H1 (cell line): ENCODE measurements around the gene FEZF1. TPM values are rescaled to one million over a fixed set of nuclear protein-coding genes. Genes with fewer than 3 reads are reported as not detected.

Experiments
- CTCF ChIA-PET: fragments of 300-600 bp; sonication (Branson Sonifier 250); formaldehyde crosslinking; loops from one replicate; lab custom pipeline; 2021; ENCODE audit not compliant: partially characterized antibody; lab: Charles Lee
- POLR2A ChIA-PET: fragments of 300-600 bp; sonication (Branson Sonifier 250); formaldehyde crosslinking; loops from one replicate; lab custom pipeline; 2021; ENCODE audit warnings: inconsistent platforms; ENCODE audit not compliant: partially characterized antibody; lab: Charles Lee
- DNase-seq, 2 experiments: peaks; one replicate each; pipeline versions ENCODE4 v3.0.0 to v3.0.0-alpha.2; 2010 to 2022; ENCODE audit warnings: low spot score in 2 of 2, low read depth in 1 of 2, mixed read lengths in 1 of 2
- FAIRE-seq: peaks from 2 replicates; lab custom pipeline; 2011; peaks lifted over from hg19 to GRCh38; lab: Jason Lieb, UNC
- H2AFZ ChIP-seq: 2 replicates; pipeline ENCODE4 v1.8.1; 2012; ENCODE audit warnings: low read length, inconsistent platforms
- H2AK5ac ChIP-seq: 2 replicates; pipeline ENCODE4 v1.6.1; 2013; ENCODE audit warnings: low read depth, low read length
- H2BK120ac ChIP-seq: replicated peaks from 2 replicates; pipeline ENCODE3; 2013; ENCODE audit warnings: low read depth, low read length, inconsistent platforms
- H2BK12ac ChIP-seq: 2 replicates; pipeline ENCODE4 v1.6.1; 2013; ENCODE audit warnings: low read depth, low read length
- H2BK15ac ChIP-seq: 2 replicates; pipeline ENCODE4 v1.6.1; 2013; ENCODE audit warnings: low read length
- H2BK20ac ChIP-seq: 2 replicates; pipeline ENCODE4 v1.6.1; 2013; ENCODE audit warnings: low read length
- H2BK5ac ChIP-seq: 2 replicates; pipeline ENCODE4 v1.6.1; 2013; ENCODE audit warnings: low read depth, low read length
- H3K14ac ChIP-seq: 2 replicates; pipeline ENCODE4 v1.6.1; 2013; ENCODE audit warnings: inconsistent platforms; ENCODE audit not compliant: insufficient read length
- H3K18ac ChIP-seq: 2 replicates; pipeline ENCODE4 v1.6.1; 2013; ENCODE audit warnings: low read length; ENCODE audit errors: extremely low read depth
- H3K23ac ChIP-seq: 2 replicates; pipeline ENCODE4 v1.6.1; 2013; ENCODE audit warnings: inconsistent platforms; ENCODE audit not compliant: insufficient read length
- H3K23me2 ChIP-seq: 2 replicates; pipeline ENCODE4 v1.6.1; 2013; ENCODE audit warnings: low read depth, low read length
- H3K27ac ChIP-seq: 2 replicates; pipeline ENCODE4 v1.6.1; 2011; ENCODE audit warnings: low read depth, low read length, inconsistent platforms
- H3K27me3 ChIP-seq, 4 experiments: replicated peaks in 1 of 4; 1 replicate in 1 of 4; 2 replicates in 3 of 4; pipeline versions ENCODE4 v1.6.1 to v1.8.1; 2011 to 2013; ENCODE audit warnings: low read length in 3 of 4, mild to moderate bottlenecking in 3 of 4, inconsistent platforms in 2 of 4, mixed read lengths in 2 of 4, moderate library complexity in 1 of 4; ENCODE audit not compliant: control insufficient read depth in 3 of 4, insufficient read depth in 3 of 4; ENCODE audit errors: extremely low read depth in 1 of 4
- H3K36me3 ChIP-seq, 4 experiments: 2 replicates each; pipeline versions ENCODE4 v1.6.1 to v1.8.1; 2011 to 2013; ENCODE audit warnings: mild to moderate bottlenecking in 4 of 4, low read length in 3 of 4, moderate library complexity in 2 of 4, control low read depth in 1 of 4, inconsistent platforms in 1 of 4; ENCODE audit not compliant: insufficient read depth in 4 of 4, control insufficient read depth in 2 of 4
- H3K4ac ChIP-seq: replicated peaks from 2 replicates; pipeline ENCODE3; 2013; ENCODE audit warnings: low read length, low read depth, mixed read lengths, inconsistent platforms; ENCODE audit not compliant: insufficient read length
- H3K4me1 ChIP-seq, 4 experiments: replicated peaks in 1 of 4; 1 replicate in 1 of 4; 2 replicates in 3 of 4; pipeline versions ENCODE4 v1.6.1 to v1.8.1; 2011 to 2013; ENCODE audit warnings: low read length in 3 of 4, inconsistent platforms in 2 of 4, mixed read lengths in 1 of 4; ENCODE audit not compliant: insufficient read depth in 4 of 4, control insufficient read depth in 3 of 4
- H3K4me2 ChIP-seq, 2 experiments: 2 replicates each; pipeline versions ENCODE4 v1.6.1 to v1.8.1; 2011 to 2013; ENCODE audit warnings: low read depth in 2 of 2, low read length in 2 of 2, control low read depth in 1 of 2, inconsistent platforms in 1 of 2, mild to moderate bottlenecking in 1 of 2; ENCODE audit not compliant: insufficient read depth in 1 of 2
- H3K4me3 ChIP-seq, 4 experiments: fragments of 200-600, 300-600 bp in 1 of 4; sonication (generic), shearing (Covaris generic), sonication (Bioruptor Twin) in 1 of 4; 2 replicates each; pipeline versions ENCODE4 v1.5.1 to v1.8.1; 2011 to 2016; ENCODE audit warnings: low read length in 4 of 4, low read depth in 3 of 4, control low read depth in 2 of 4, inconsistent platforms in 2 of 4, mild to moderate bottlenecking in 2 of 4, mixed read lengths in 1 of 4, moderate library complexity in 1 of 4; ENCODE audit not compliant: insufficient read depth in 2 of 4; ENCODE audit errors: extremely low read depth in 1 of 4
- H3K56ac ChIP-seq: replicated peaks from 2 replicates; pipeline ENCODE3; 2013; ENCODE audit warnings: low read depth, mild to moderate bottlenecking, mixed read lengths, low read length, inconsistent platforms; ENCODE audit not compliant: insufficient read length
- H3K79me1 ChIP-seq: 2 replicates; pipeline ENCODE4 v1.6.1; 2013; ENCODE audit warnings: low read depth, low read length, control low read depth
- H3K79me2 ChIP-seq, 2 experiments: 2 replicates each; pipeline versions ENCODE4 v1.6.1 to v1.8.1; 2012 to 2013; ENCODE audit warnings: low read length in 2 of 2, mild to moderate bottlenecking in 2 of 2, inconsistent platforms in 1 of 2; ENCODE audit not compliant: insufficient read depth in 2 of 2, control insufficient read depth in 1 of 2
- H3K9ac ChIP-seq, 4 experiments: replicated peaks in 1 of 4; 1 replicate in 1 of 4; 2 replicates in 3 of 4; pipeline versions ENCODE4 v1.6.1 to v1.8.1; 2011 to 2013; ENCODE audit warnings: low read depth in 3 of 4, low read length in 3 of 4, control low read depth in 2 of 4, mild to moderate bottlenecking in 2 of 4, moderate library complexity in 2 of 4, inconsistent platforms in 1 of 4; ENCODE audit errors: extremely low read depth in 1 of 4
- H3K9me3 ChIP-seq, 2 experiments: 2 replicates each; pipeline versions ENCODE4 v1.6.1 to v1.8.1; 2012 to 2013; ENCODE audit warnings: mild to moderate bottlenecking in 2 of 2, moderate library complexity in 2 of 2, control low read depth in 1 of 2, inconsistent platforms in 1 of 2, low read depth in 1 of 2, low read length in 1 of 2, mixed read lengths in 1 of 2; ENCODE audit not compliant: insufficient read depth in 2 of 2
- H4K20me1 ChIP-seq, 2 experiments: replicated peaks in 1 of 2; 2 replicates each; pipeline versions ENCODE3 to v1.8.1; 2011 to 2013; ENCODE audit warnings: inconsistent platforms in 2 of 2, low read length in 2 of 2, mild to moderate bottlenecking in 1 of 2; ENCODE audit not compliant: insufficient read depth in 2 of 2, control insufficient read depth in 1 of 2
- H4K5ac ChIP-seq: 2 replicates; pipeline ENCODE4 v1.6.1; 2013; ENCODE audit warnings: low read length, low read depth, mixed read lengths, inconsistent platforms; ENCODE audit not compliant: insufficient read length
- H4K8ac ChIP-seq: 2 replicates; pipeline ENCODE4 v1.8.0; 2013; ENCODE audit warnings: mild to moderate bottlenecking, moderate library complexity, low read length, inconsistent platforms; ENCODE audit not compliant: insufficient read depth; ENCODE audit errors: extremely low read depth
- H4K91ac ChIP-seq: replicated peaks from 2 replicates; pipeline ENCODE3; 2013; ENCODE audit warnings: low read length, mixed read lengths, inconsistent platforms; ENCODE audit not compliant: insufficient read length
- ASH2L ChIP-seq: fragments of 200-600, 300-600 bp; sonication (generic); IDR thresholded peaks from one replicate; pipeline ENCODE4 v1.7.1; 2017; ENCODE audit warnings: low read length
- CBX5 ChIP-seq: fragments of 300-800, 300-1000 bp; sonication (generic); IDR thresholded peaks from 2 replicates; pipeline ENCODE4 v1.7.1; 2016; ENCODE audit warnings: antibody characterized with exemption, low read length, low read depth
- CHD2 ChIP-seq: IDR thresholded peaks from 2 replicates; pipeline ENCODE4 v1.6.1; 2012; ENCODE audit warnings: low read length, improper control_type of control experiment
- CREB1 ChIP-seq: IDR thresholded peaks from 2 replicates; pipeline ENCODE4 v1.6.1; 2012; ENCODE audit warnings: inconsistent platforms
- CTBP2 ChIP-seq: IDR thresholded peaks from 2 replicates; pipeline ENCODE4 v1.7.0; 2011; ENCODE audit warnings: borderline replicate concordance, mild to moderate bottlenecking, moderate library complexity, mixed read lengths, low read length; ENCODE audit not compliant: insufficient read depth, insufficient read length
- EZH2 ChIP-seq: fragments of 200-600 bp; sonication (generic); IDR thresholded peaks from 2 replicates; pipeline ENCODE4 v1.7.1; 2012; ENCODE audit warnings: low read depth, mild to moderate bottlenecking, moderate library complexity, low read length, inconsistent platforms; ENCODE audit not compliant: severe bottlenecking
- FOSL1 ChIP-seq: IDR thresholded peaks from 2 replicates; pipeline ENCODE4 v1.6.1; 2011; ENCODE audit warnings: mild to moderate bottlenecking, low read depth, low read length, moderate library complexity; ENCODE audit not compliant: insufficient read depth
- GABPA ChIP-seq: IDR thresholded peaks from 2 replicates; pipeline ENCODE4 v1.6.1; 2011; ENCODE audit warnings: mild to moderate bottlenecking, low read length, moderate library complexity, borderline replicate concordance; ENCODE audit not compliant: insufficient read depth
- KDM1A ChIP-seq: fragments of 200-600, 300-600 bp; sonication (generic); IDR thresholded peaks from 2 replicates; pipeline ENCODE4 v1.7.1; 2016; ENCODE audit warnings: mild to moderate bottlenecking, low read length, borderline replicate concordance
- SP4 ChIP-seq: IDR thresholded peaks from 2 replicates; pipeline ENCODE4 v1.6.1; 2012; ENCODE audit warnings: low read length, inconsistent platforms
- TBP ChIP-seq: IDR thresholded peaks from 2 replicates; pipeline ENCODE4 v1.6.1; 2011; ENCODE audit warnings: low read depth, low read length, improper control_type of control experiment
- YY1 ChIP-seq: IDR thresholded peaks from 2 replicates; pipeline ENCODE4 v1.6.1; 2011; ENCODE audit warnings: low read depth, mild to moderate bottlenecking, low read length
- WGBS, 2 experiments: shearing (Covaris generic) in 1 of 2; methylation state at CpG; one replicate each; pipeline versions ENCODE4 v1.1.6 to v1.1.7; 2013 to 2015; ENCODE audit warnings: low lambda C conversion rate in 2 of 2, mixed read lengths in 2 of 2, inconsistent platforms in 1 of 2, low coverage in 1 of 2, missing lambda C conversion rate in 1 of 2; ENCODE audit not compliant: insufficient replicate concordance in 2 of 2, insufficient coverage in 1 of 2, insufficient read length in 1 of 2; ENCODE audit errors: extremely low coverage in 1 of 2, missing lambda C conversion rate in 1 of 2; 5-methylcytosine and 5-hydroxymethylcytosine counted together
- polyA plus RNA-seq, 7 experiments: library from polyadenylated mRNA; depleted of rRNA in 3 of 7; stranded (reverse) in 5 of 7; unstranded in 2 of 7; fragments of >200 nt in 5 of 7; fragments of 200-250 nt in 2 of 7; gene quantifications; 1 replicate in 5 of 7; 2 replicates in 1 of 7; 4 replicates in 1 of 7; pipeline versions ENCODE4 v1.2.1 to v1.2.3, GENCODE V29; 2011 to 2013; ENCODE audit warnings: missing spikeins in 2 of 7, mixed read lengths in 2 of 7
- total RNA-seq: library from RNA; stranded (reverse); fragmentation: NEBNext Ultra II Directional; extraction: Animal tissue kit (Norgen Biotek cat#: 25700); gene quantifications from 2 replicates; pipeline ENCODE4 v1.2.1, GENCODE V29; 2021
- TF ChIP-seq, protein P1 (sequence below): IDR thresholded peaks from 2 replicates; pipeline ENCODE4 v1.6.1; 2012; ENCODE audit warnings: inconsistent platforms

Gene FEZF1
- total and polyA plus RNA-seq, 2 of the 8 experiments (the other 6 are each of a cell fraction or from before 2014, with no cell fraction given): 10.6 to 15.7 TPM

DNA sequence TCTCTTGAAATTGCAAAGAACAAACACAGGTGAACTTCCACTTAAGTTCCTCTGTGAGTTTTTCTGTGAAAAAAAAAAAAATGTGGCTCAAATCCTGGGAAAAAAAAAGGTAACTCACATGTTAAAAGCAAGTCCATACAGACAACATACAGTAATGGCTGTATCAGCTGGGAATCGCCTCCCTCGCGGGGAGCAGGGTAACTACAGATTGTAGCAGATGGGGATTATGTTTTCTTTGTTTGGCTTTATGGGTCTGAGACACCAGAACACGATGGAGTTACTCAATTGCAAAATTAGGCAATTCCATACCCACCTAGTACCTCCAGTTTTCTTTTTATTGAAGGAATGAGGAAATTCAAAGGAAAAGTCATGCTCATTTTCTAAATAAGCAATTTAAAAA is 42.3 kb downstream of the FEZF1 start:
- H3K14ac ChIP-seq: no peak overlapping the region
- peak overlapping the region; percentile 46 for H3K4ac ChIP-seq
- H3K36me3 ChIP-seq: no peaks in the 10 kb centered on the region
- H2BK12ac ChIP-seq: no peak overlapping the region
- H3K27me3 ChIP-seq: no peaks in the 10 kb centered on the region
- H2BK15ac ChIP-seq: no peak overlapping the region
- no peak overlapping the region for H2AK5ac ChIP-seq
- H3K9me3 ChIP-seq: no peaks in the 10 kb centered on the region
- no peak overlapping the region for H2BK20ac ChIP-seq
- H3K23ac ChIP-seq: no peak overlapping the region
- POLR2A ChIA-PET: no interaction called here
- H3K18ac ChIP-seq: no peak overlapping the region
- no peak overlapping the region for H3K4me3 ChIP-seq
- H4K8ac ChIP-seq: no peak overlapping the region
- CTCF ChIA-PET: no interaction called here
- H3K79me2 ChIP-seq: no peaks in the 10 kb centered on the region
- no peak overlapping the region for H3K9ac ChIP-seq
- H2AFZ ChIP-seq: peak overlapping the region; percentile 77; the same call in 1 of the 2 replicates
- peaks cover 4 to 11% (median 11%) of the 10 kb centered on the region in 4 experiments; a peak in 5 of 7 replicates for H3K4me1 ChIP-seq
- H3K56ac ChIP-seq: no peak overlapping the region
- no peaks in the 10 kb centered on the region for H3K79me1 ChIP-seq
- no peak overlapping the region for H3K4me2 ChIP-seq
- H3K23me2 ChIP-seq: no peaks in the 10 kb centered on the region
- no peaks in the 10 kb centered on the region for H4K20me1 ChIP-seq
- FAIRE-seq: peak; percentile 60
- TF ChIP-seq CHD2 (no peak), GABPA (no peak), EZH2 (no peak), CREB1 (no peak), KDM1A (no peak), ASH2L (no peak), CBX5 (no peak), TBP (no peak), FOSL1 (no peak), CTBP2 (no peak), YY1 (no peak), SP4 (no peak)
- TF ChIP-seq, protein P1, sequence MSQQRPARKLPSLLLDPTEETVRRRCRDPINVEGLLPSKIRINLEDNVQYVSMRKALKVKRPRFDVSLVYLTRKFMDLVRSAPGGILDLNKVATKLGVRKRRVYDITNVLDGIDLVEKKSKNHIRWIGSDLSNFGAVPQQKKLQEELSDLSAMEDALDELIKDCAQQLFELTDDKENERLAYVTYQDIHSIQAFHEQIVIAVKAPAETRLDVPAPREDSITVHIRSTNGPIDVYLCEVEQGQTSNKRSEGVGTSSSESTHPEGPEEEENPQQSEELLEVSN: no peak
- H2BK120ac ChIP-seq: no peak overlapping the region
- no peak overlapping the region for H2BK5ac ChIP-seq
- no peak for DNase-seq
- H4K91ac ChIP-seq: no peak overlapping the region
- WGBS, 2 experiments: 58% methylated on average over 4 of the region's 4 CpGs; no CpG with 5 or more reads in 1 of the 2 experiments
- no peak overlapping the region for H4K5ac ChIP-seq
- no peak overlapping the region for H3K27ac ChIP-seq
